Measurements from ENCODE around the gene ZNF350. TPM values are rescaled to one million over a fixed set of nuclear protein-coding genes. Genes with fewer than 3 reads are reported as not detected.
"Not testable (repeated sequence)": the region's sequence is repeated elsewhere in the genome, so short reads cannot be mapped to it uniquely, and the experiment has no call there.

ZNF350 gene
- total RNA-seq, 6 experiments from 2014 or later: 2.5 to 5.8 (median 3.4) TPM

DNA sequence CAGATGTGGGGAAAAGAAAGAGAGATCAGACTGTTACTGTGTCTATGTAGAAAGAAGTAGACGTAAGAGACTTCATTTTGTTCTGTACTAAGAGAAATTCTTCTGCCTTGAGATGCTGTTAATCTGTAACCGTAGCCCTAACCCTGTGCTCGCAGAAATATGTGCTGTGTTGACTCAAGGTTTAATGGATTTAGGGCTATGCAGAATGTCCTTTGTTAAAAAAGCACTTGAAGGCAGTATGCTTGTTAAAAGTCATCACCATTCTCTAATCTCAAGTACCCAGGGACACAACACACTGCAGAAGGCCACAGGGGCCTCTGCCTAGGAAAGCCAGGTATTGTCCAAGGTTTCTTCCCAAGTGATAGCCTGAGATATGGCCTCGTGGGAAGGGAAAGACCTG, 37.8 kb upstream of the ZNF350 start:
- ATAC-seq; H3K27me3 ChIP-seq; intact Hi-C loops (cut with DNase I); H3K4me1 ChIP-seq; H3K27ac ChIP-seq; H3K4me3 ChIP-seq; DNase-seq: not testable (repeated sequence)
- H3K9me3 ChIP-seq: peaks cover 0 to 35% (median 7%) of the 10 kb centered on the region in 4 donors
- WGBS (ENCODE audit: insufficient coverage, low coverage, low lambda C conversion rate, missing lambda C conversion rate): 89% methylated on average over 4 of the region's 4 CpGs
- peaks cover 0 to 40% (median 14%) of the 10 kb centered on the region in 4 donors for H3K36me3 ChIP-seq

DNA sequence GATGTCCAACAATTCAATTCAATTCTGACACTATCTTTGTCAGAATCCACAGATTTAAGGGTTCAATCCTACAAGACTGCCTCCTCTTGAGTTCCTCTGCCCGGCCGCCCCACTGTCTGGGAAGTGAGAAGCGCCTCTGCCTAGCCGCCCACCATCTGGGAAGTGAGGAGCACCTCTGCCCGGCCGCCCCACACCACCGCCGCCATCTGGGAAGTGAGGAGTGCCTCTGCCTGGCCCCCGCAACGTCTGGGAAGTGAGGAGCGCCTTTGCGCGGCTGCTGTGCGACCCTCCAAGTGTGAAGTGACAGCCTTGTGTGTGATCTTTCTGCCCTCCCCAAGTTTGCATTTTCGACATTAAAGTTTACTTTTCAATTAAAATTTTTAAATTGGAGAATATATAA, 35.6 kb upstream of the ZNF350 start:
- ATAC-seq (no peak), DNase-seq (no peak)
- intact Hi-C loops (cut with DNase I): no loop called here
- TF ChIP-seq POLR2A (IDR thresholded peaks at IDR 0.05): no peak
- TF ChIP-seq, protein P1, sequence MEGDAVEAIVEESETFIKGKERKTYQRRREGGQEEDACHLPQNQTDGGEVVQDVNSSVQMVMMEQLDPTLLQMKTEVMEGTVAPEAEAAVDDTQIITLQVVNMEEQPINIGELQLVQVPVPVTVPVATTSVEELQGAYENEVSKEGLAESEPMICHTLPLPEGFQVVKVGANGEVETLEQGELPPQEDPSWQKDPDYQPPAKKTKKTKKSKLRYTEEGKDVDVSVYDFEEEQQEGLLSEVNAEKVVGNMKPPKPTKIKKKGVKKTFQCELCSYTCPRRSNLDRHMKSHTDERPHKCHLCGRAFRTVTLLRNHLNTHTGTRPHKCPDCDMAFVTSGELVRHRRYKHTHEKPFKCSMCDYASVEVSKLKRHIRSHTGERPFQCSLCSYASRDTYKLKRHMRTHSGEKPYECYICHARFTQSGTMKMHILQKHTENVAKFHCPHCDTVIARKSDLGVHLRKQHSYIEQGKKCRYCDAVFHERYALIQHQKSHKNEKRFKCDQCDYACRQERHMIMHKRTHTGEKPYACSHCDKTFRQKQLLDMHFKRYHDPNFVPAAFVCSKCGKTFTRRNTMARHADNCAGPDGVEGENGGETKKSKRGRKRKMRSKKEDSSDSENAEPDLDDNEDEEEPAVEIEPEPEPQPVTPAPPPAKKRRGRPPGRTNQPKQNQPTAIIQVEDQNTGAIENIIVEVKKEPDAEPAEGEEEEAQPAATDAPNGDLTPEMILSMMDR (IDR thresholded peaks at IDR 0.05): no peak
- Histone ChIP-seq H3K9me3 (peaks cover 0 to 37% (median 11%) of the 10 kb centered on the region in 4 donors), H3K36me3 (peaks cover 0 to 56% (median 23%) of the 10 kb centered on the region in 4 donors), H3K4me1 (no peaks in the 10 kb centered on the region), H3K27ac (no peak overlapping the region), H3K4me3 (no peak overlapping the region), H3K27me3 (no peaks in the 10 kb centered on the region)
- WGBS (ENCODE audit: insufficient coverage, low coverage, low lambda C conversion rate, missing lambda C conversion rate): 96% methylated on average over 12 of the region's 15 CpGs

- H3K4me3 ChIP-seq: no peak overlapping the region
- 93% methylated on average over 3 of the region's 4 CpGs for WGBS (ENCODE audit: insufficient coverage, low coverage, low lambda C conversion rate, missing lambda C conversion rate)
These were observed 33.9 kb upstream of the ZNF350 start for GRCh38 chr19:52020506-52020905.

DNA sequence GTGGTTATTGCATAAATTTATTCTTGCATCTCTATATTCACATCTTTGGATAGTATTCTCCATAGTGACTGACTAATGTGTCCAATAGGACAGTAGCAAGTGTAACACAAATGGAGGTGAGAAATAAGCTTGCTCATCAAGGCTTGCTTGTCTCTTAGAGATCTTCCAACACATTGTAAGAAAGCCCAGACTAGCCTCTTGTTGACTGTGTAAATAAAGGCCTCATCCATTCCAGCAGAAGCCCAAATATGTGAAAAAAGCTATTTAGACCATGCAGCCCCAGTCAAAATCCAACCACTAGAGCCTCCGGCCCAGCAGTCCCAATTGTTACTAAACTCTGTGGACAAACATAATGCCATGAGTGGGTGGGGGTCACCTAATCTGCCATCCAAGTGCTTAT, 24.0 kb upstream of the ZNF350 start:
- DNase-seq (no peak), ATAC-seq (no peak)
- Histone ChIP-seq H3K9me3 (peaks cover 0 to 10% (median under 1%) of the 10 kb centered on the region in 4 donors), H3K27ac (no peak overlapping the region), H3K27me3 (no peaks in the 10 kb centered on the region), H3K36me3 (peaks cover 0 to 3% (median 0%) of the 10 kb centered on the region in 4 donors), H3K4me1 (peaks cover 0 to 3% (median under 1%) of the 10 kb centered on the region in 4 donors), H3K4me3 (no peak overlapping the region)
- WGBS (ENCODE audit: insufficient coverage, low coverage, low lambda C conversion rate, missing lambda C conversion rate): 60% methylated on average over 1 of the region's 1 CpG
- intact Hi-C loops (cut with DNase I): no loop called here
- TF ChIP-seq, protein P1 (IDR thresholded peaks at IDR 0.05): no peak
- TF ChIP-seq POLR2A (IDR thresholded peaks at IDR 0.05): no peak

More at GRCh38 chr19:52020506-52020905, 33.9 kb upstream of the ZNF350 start:
- no peak for TF ChIP-seq POLR2A (IDR thresholded peaks at IDR 0.05)
- TF ChIP-seq, protein P1 (IDR thresholded peaks at IDR 0.05): no peak
- Histone ChIP-seq H3K4me1 (no peaks in the 10 kb centered on the region), H3K9me3 (peaks cover 0 to 47% (median 21%) of the 10 kb centered on the region in 4 donors), H3K27me3 (no peaks in the 10 kb centered on the region), H3K27ac (no peak overlapping the region), H3K36me3 (peaks cover 0 to 65% (median 33%) of the 10 kb centered on the region in 4 donors)
- intact Hi-C loops (cut with DNase I): no loop called here
- ATAC-seq (no peak), DNase-seq (no peak)

- ATAC-seq (peak; percentile 99 to 100 (median 100)), DNase-seq (peak; percentile 91 to 93 (median 93))
- TF ChIP-seq, protein P1 (IDR thresholded peaks at IDR 0.05): no peak
- peak; percentile 22 for TF ChIP-seq POLR2A (IDR thresholded peaks at IDR 0.05)
- Histone ChIP-seq H3K27me3 (no peaks in the 10 kb centered on the region), H3K4me3 (peak within 1 kb of the TSS; percentile 68 to 79 (median 75)), H3K4me1 (peaks cover 0 to 3% (median under 1%) of the 10 kb centered on the region in 4 donors), H3K27ac (peak within 1 kb of the TSS; percentile 27 to 73 (median 33)), H3K9me3 (peaks cover 0 to 19% (median 0%) of the 10 kb centered on the region in 4 donors), H3K36me3 (peaks cover 0 to 9% (median 3%) of the 10 kb centered on the region in 4 donors)
- WGBS (ENCODE audit: insufficient coverage, low coverage, low lambda C conversion rate, missing lambda C conversion rate): under 1% methylated on average over 18 of the region's 44 CpGs
- intact Hi-C loops (cut with DNase I): no loop called here
These were observed 21.3 kb upstream of the ZNF350 start, which contains the start of gene ZNF615 for GRCh38 chr19:52007806-52008557. ZNF615 (minus strand) TSS chr19:52008211; CDS start chr19:52003711, 4,500 bp downstream.
